ENCODE measurements around the gene ZNF331.
"Not testable (repeated sequence)": the region's sequence is repeated elsewhere in the genome, so short reads cannot be mapped to it uniquely, and the experiment has no call there.

- TF ChIP-seq, protein P1, sequence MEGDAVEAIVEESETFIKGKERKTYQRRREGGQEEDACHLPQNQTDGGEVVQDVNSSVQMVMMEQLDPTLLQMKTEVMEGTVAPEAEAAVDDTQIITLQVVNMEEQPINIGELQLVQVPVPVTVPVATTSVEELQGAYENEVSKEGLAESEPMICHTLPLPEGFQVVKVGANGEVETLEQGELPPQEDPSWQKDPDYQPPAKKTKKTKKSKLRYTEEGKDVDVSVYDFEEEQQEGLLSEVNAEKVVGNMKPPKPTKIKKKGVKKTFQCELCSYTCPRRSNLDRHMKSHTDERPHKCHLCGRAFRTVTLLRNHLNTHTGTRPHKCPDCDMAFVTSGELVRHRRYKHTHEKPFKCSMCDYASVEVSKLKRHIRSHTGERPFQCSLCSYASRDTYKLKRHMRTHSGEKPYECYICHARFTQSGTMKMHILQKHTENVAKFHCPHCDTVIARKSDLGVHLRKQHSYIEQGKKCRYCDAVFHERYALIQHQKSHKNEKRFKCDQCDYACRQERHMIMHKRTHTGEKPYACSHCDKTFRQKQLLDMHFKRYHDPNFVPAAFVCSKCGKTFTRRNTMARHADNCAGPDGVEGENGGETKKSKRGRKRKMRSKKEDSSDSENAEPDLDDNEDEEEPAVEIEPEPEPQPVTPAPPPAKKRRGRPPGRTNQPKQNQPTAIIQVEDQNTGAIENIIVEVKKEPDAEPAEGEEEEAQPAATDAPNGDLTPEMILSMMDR (conservative IDR thresholded peaks at IDR 0.05; ENCODE audit: low read depth, low read length) = not testable (repeated sequence)
- TF ChIP-seq EZH2 (IDR thresholded peaks at IDR 0.05; ENCODE audit: borderline replicate concordance, low read depth, low read length, poor library complexity, severe bottlenecking) = not testable (repeated sequence)
Measured at GRCh38 chr19:53498024-53498395, 39.9 kb upstream of the ZNF331 start.
